H9 (cell line): ENCODE data around the gene MEG3. TPM values are rescaled to one million over a fixed set of nuclear protein-coding genes. Genes with fewer than 3 reads are reported as not detected.

Experiments
- DNase-seq: peaks from one replicate; pipeline ENCODE4 v3.0.0-alpha.2; 2017
- H2AFZ ChIP-seq: one replicate; pipeline ENCODE4 v1.6.1; 2013; ENCODE audit warnings: mild to moderate bottlenecking, low read length, control low read depth, moderate library complexity
- H2AK5ac ChIP-seq: 2 replicates; pipeline ENCODE4 v1.6.1; 2013; ENCODE audit warnings: low read length, control low read depth, mixed read lengths; ENCODE audit not compliant: insufficient read length
- H2BK120ac ChIP-seq: one replicate; pipeline ENCODE4 v1.6.1; 2013; ENCODE audit warnings: low read depth, mild to moderate bottlenecking, low read length, control low read depth, inconsistent platforms; ENCODE audit not compliant: poor library complexity, severe bottlenecking
- H2BK12ac ChIP-seq: 2 replicates; pipeline ENCODE4 v1.6.1; 2013; ENCODE audit warnings: low read length, control low read depth, mixed read lengths, low read depth; ENCODE audit not compliant: insufficient read length
- H2BK15ac ChIP-seq: 2 replicates; pipeline ENCODE4 v1.6.1; 2013; ENCODE audit warnings: low read depth, low read length, control low read depth
- H2BK20ac ChIP-seq: one replicate; pipeline ENCODE4 v1.6.1; 2013; ENCODE audit warnings: low read depth, mild to moderate bottlenecking, low read length, control low read depth, inconsistent platforms; ENCODE audit not compliant: poor library complexity, severe bottlenecking
- H2BK5ac ChIP-seq: 2 replicates; pipeline ENCODE4 v1.6.1; 2013; ENCODE audit warnings: low read length, control low read depth, mixed read lengths; ENCODE audit not compliant: insufficient read length
- H3K14ac ChIP-seq: 2 replicates; pipeline ENCODE4 v1.6.1; 2013; ENCODE audit warnings: low read length, control low read depth; ENCODE audit not compliant: insufficient read depth
- H3K18ac ChIP-seq: 2 replicates; pipeline ENCODE4 v1.6.1; 2013; ENCODE audit warnings: low read depth, mild to moderate bottlenecking, mixed read lengths, low read length, control low read depth; ENCODE audit not compliant: insufficient read length
- H3K23ac ChIP-seq: 2 replicates; pipeline ENCODE4 v1.6.1; 2013; ENCODE audit warnings: low read length, control low read depth, mixed read lengths, low read depth; ENCODE audit not compliant: insufficient read length
- H3K23me2 ChIP-seq: 2 replicates; pipeline ENCODE4 v1.6.1; 2013; ENCODE audit warnings: low read depth, mild to moderate bottlenecking, mixed read lengths, low read length, control low read depth; ENCODE audit not compliant: insufficient read length, poor library complexity, severe bottlenecking
- H3K27ac ChIP-seq: 2 replicates; pipeline ENCODE4 v1.5.1; 2013; ENCODE audit warnings: low read length, control low read depth, mixed read lengths, low read depth; ENCODE audit not compliant: insufficient read length
- H3K27me3 ChIP-seq: 2 replicates; pipeline ENCODE4 v1.6.1; 2013; ENCODE audit warnings: low read length, control low read depth, inconsistent platforms; ENCODE audit not compliant: insufficient read depth
- H3K4ac ChIP-seq: 2 replicates; pipeline ENCODE4 v1.6.1; 2013; ENCODE audit warnings: low read depth, mild to moderate bottlenecking, control low read depth, inconsistent platforms, low read length, moderate library complexity
- H3K4me1 ChIP-seq: 2 replicates; pipeline ENCODE4 v1.6.1; 2013; ENCODE audit warnings: low read length, control low read depth, inconsistent platforms; ENCODE audit not compliant: insufficient read depth
- H3K4me2 ChIP-seq: 2 replicates; pipeline ENCODE4 v1.6.1; 2013; ENCODE audit warnings: low read length, control low read depth, mixed read lengths; ENCODE audit not compliant: insufficient read length, insufficient read depth
- H3K56ac ChIP-seq: 2 replicates; pipeline ENCODE4 v1.6.1; 2013; ENCODE audit warnings: low read depth, mild to moderate bottlenecking, mixed read lengths, low read length, control low read depth; ENCODE audit not compliant: insufficient read length
- H3K79me1 ChIP-seq: 2 replicates; pipeline ENCODE4 v1.6.1; 2013; ENCODE audit warnings: low read depth, mild to moderate bottlenecking, moderate library complexity, low read length, control low read depth, inconsistent platforms; ENCODE audit not compliant: insufficient read depth, poor library complexity, severe bottlenecking
- H3K79me2 ChIP-seq: 2 replicates; pipeline ENCODE4 v1.6.1; 2013; ENCODE audit warnings: low read length, control low read depth, inconsistent platforms; ENCODE audit not compliant: insufficient read depth
- H3K9ac ChIP-seq: 2 replicates; pipeline ENCODE4 v1.6.1; 2013; ENCODE audit warnings: low read length, control low read depth, mixed read lengths; ENCODE audit not compliant: insufficient read length; ENCODE audit errors: extremely low read depth
- H3K9me3 ChIP-seq: one replicate; pipeline ENCODE4 v1.6.1; 2013; ENCODE audit warnings: low read depth, low read length, inconsistent platforms; ENCODE audit not compliant: control insufficient read depth
- H3T11ph ChIP-seq: one replicate; pipeline ENCODE4 v1.6.1; 2013; ENCODE audit warnings: mild to moderate bottlenecking, low read length, control low read depth, inconsistent platforms
- H4K20me1 ChIP-seq: one replicate; pipeline ENCODE4 v1.6.1; 2013; ENCODE audit not compliant: control insufficient read depth, insufficient read length, insufficient read depth
- H4K5ac ChIP-seq: 2 replicates; pipeline ENCODE4 v1.6.1; 2013; ENCODE audit warnings: low read depth, mild to moderate bottlenecking, mixed read lengths, low read length, control low read depth; ENCODE audit not compliant: insufficient read length
- H4K8ac ChIP-seq: replicated peaks from 2 replicates; pipeline ENCODE4 v1.6.1; 2013; ENCODE audit warnings: low read length, control low read depth, mixed read lengths, low read depth; ENCODE audit not compliant: insufficient read length
- H4K91ac ChIP-seq: 2 replicates; pipeline ENCODE4 v1.6.1; 2013; ENCODE audit warnings: low read depth, mild to moderate bottlenecking, moderate library complexity, mixed read lengths, low read length, control low read depth; ENCODE audit not compliant: insufficient read length
- H3K27ac Mint-ChIP-seq, 3 experiments: 2 replicates in 2 of 3; 3 replicates in 1 of 3; pipeline ENCODE4 v1.8.0; 2020 to 2021; ENCODE audit warnings: mixed read lengths in 3 of 3, mild to moderate bottlenecking in 1 of 3, moderate library complexity in 1 of 3
- H3K27me3 Mint-ChIP-seq: 2 replicates; pipeline ENCODE4 v1.8.0; 2021; ENCODE audit warnings: low read depth, mild to moderate bottlenecking, moderate library complexity, mixed read lengths
- H3K36me3 Mint-ChIP-seq, 3 experiments: 2 replicates in 2 of 3; 3 replicates in 1 of 3; pipeline ENCODE4 v1.8.0; 2020 to 2021; ENCODE audit warnings: low read depth in 3 of 3, mixed read lengths in 3 of 3; ENCODE audit not compliant: insufficient read depth in 1 of 3
- H3K4me1 Mint-ChIP-seq, 2 experiments: 2 replicates each; pipeline ENCODE4 v1.8.0; 2020; ENCODE audit warnings: mixed read lengths in 2 of 2
- H3K4me3 Mint-ChIP-seq, 2 experiments: 2 replicates in 1 of 2; 3 replicates in 1 of 2; pipeline ENCODE4 v1.8.0; 2020 to 2021; ENCODE audit warnings: mild to moderate bottlenecking in 2 of 2, mixed read lengths in 2 of 2, moderate library complexity in 1 of 2
- H3K9me3 Mint-ChIP-seq, 2 experiments: 2 replicates in 1 of 2; 3 replicates in 1 of 2; pipeline ENCODE4 v1.8.0; 2020; ENCODE audit warnings: mild to moderate bottlenecking in 2 of 2, mixed read lengths in 2 of 2, moderate library complexity in 1 of 2
- CTCF ChIP-seq: fragments of 200-600 bp; sonication (generic); conservative IDR thresholded peaks from 3 replicates; pipeline ENCODE4 v1.8.0; 2021; ENCODE audit warnings: antibody characterized with exemption, mild to moderate bottlenecking
- WGBS: extraction: QIAGEN DNeasy Blood & Tissue Kit; methylation state at CpG from one replicate; pipeline ENCODE4 v1.1.7; 2013; ENCODE audit warnings: missing lambda C conversion rate, low lambda C conversion rate, mixed read lengths; ENCODE audit not compliant: insufficient read length; ENCODE audit errors: extremely low coverage; 5-methylcytosine and 5-hydroxymethylcytosine counted together
- total RNA-seq: library from RNA; stranded (reverse); gene quantifications from 2 replicates; pipeline ENCODE4 v1.2.1, GENCODE V29; 2021

The MEG3 gene
- total RNA-seq, 1 experiment from 2014 or later, result 0.52 TPM

DNA sequence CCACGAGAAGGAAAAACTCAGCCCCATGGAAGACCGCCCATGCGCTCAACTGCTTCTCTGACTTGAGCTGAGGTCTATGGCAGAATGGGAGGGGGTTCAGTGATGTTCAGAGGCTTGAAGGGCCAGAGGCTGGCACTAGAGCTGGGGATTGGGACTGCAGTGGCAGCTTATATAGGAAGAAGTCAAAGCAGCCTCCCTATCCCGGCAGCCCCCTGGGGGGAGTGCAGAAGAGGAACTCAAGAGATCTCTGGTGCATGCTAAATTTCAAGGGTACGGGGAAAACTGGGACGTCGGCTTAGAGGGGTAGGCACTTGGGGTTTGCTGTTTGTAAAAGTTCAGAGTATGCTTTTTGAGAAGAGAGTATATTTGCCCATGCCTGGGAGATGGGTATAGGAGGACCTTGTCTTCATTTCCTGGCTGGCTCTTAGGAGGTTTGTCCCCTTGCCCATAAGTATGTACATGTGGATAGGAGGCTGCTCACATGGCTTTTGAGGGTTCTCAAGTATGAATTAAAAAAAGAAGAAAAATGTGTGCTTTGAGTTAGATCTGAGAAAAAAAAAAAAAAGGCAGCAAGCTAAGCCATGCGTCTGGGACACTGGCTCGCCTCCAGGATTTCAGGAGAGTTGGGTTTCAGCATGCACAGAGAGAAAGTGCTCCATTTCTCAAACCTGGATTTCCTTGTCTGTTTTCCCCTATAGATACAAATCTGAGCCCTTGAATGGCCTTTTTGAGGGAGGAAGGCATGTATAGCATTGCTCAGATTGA is 3.2 kb upstream of the MEG3 start:
- H3K18ac ChIP-seq, result no peak overlapping the region
- H3K4me1 ChIP-seq, result no peaks in the 10 kb centered on the region
- H3K27ac ChIP-seq, result no peak overlapping the region
- no peak overlapping the region for H4K5ac ChIP-seq
- no peak overlapping the region for H3K9ac ChIP-seq
- no peak for DNase-seq
- no peak overlapping the region for H2BK5ac ChIP-seq
- H3T11ph ChIP-seq, result no peak overlapping the region
- no peak overlapping the region for H3K4ac ChIP-seq
- Mint-ChIP-seq H3K4me3 (no peak overlapping the region), H3K36me3 (peaks cover 7 to 25% (median 17%) of the 10 kb centered on the region in 3 experiments), H3K4me1 (peaks cover 1 to 10% of the 10 kb centered on the region in 2 experiments; a peak in 3 of 4 replicates), H3K27me3 (peaks cover 15% of the 10 kb centered on the region), H3K9me3 (peaks cover 21 to 22% of the 10 kb centered on the region in 2 experiments), H3K27ac (no peak overlapping the region; a peak in 1 of 7 replicates)
- H3K56ac ChIP-seq, result no peak overlapping the region
- TF ChIP-seq CTCF, result no peak
- no peak overlapping the region for H3K23ac ChIP-seq
- H3K79me1 ChIP-seq, result no peaks in the 10 kb centered on the region
- H3K14ac ChIP-seq, result no peak overlapping the region
- no peak overlapping the region for H3K4me2 ChIP-seq
- H2BK15ac ChIP-seq, result no peak overlapping the region
- no peak overlapping the region for H2BK120ac ChIP-seq
- no peaks in the 10 kb centered on the region for H3K79me2 ChIP-seq
- H3K9me3 ChIP-seq, result no peaks in the 10 kb centered on the region
- H4K91ac ChIP-seq, result no peak overlapping the region
- no peak overlapping the region for H2BK20ac ChIP-seq
- no peaks in the 10 kb centered on the region for H3K23me2 ChIP-seq
- no peaks in the 10 kb centered on the region for H3K27me3 ChIP-seq
- no peak overlapping the region for H2BK12ac ChIP-seq
- H2AK5ac ChIP-seq, result no peak overlapping the region
- WGBS, result no CpG with 5 or more reads among the region's 9 CpGs
- no peaks in the 10 kb centered on the region for H4K20me1 ChIP-seq
- H2AFZ ChIP-seq, result no peak overlapping the region
- no peak overlapping the region for H4K8ac ChIP-seq
